CD8-positive, alpha-beta memory T cell (primary cell): ENCODE results near the gene IRX2. TPM values are rescaled to one million over a fixed set of nuclear protein-coding genes. Genes with fewer than 3 reads are reported as not detected.

Source experiments
- CTCF ChIA-PET: fragments of 350-600 bp; sonication (Branson Sonifier 250); formaldehyde crosslinking; loops from one replicate; lab custom pipeline; 2021; ENCODE audit warnings: antibody characterized with exemption; lab: Charles Lee
- POLR2A ChIA-PET: fragments of 350-600 bp; sonication (Branson Sonifier 250); formaldehyde crosslinking; loops from one replicate; lab custom pipeline; 2021; ENCODE audit warnings: antibody characterized with exemption; lab: Charles Lee
- DNase-seq, 5 donors: peaks; one replicate each; pipeline versions ENCODE4 v3.0.0 to v3.0.0-alpha.2; 2020 to 2022; ENCODE audit warnings: mixed read lengths in 1 of 5
- H3K27ac ChIP-seq: one replicate; pipeline ENCODE4 v1.7.0; 2013; ENCODE audit warnings: low read depth, mild to moderate bottlenecking, low read length, moderate library complexity
- H3K27me3 ChIP-seq: 2 replicates; pipeline ENCODE4 v1.7.0; 2013; ENCODE audit warnings: low read length, mild to moderate bottlenecking; ENCODE audit not compliant: insufficient read depth, poor library complexity, severe bottlenecking
- H3K36me3 ChIP-seq: 2 replicates; pipeline ENCODE4 v1.7.0; 2013; ENCODE audit warnings: mild to moderate bottlenecking, low read length, moderate library complexity; ENCODE audit not compliant: insufficient read depth
- H3K4me1 ChIP-seq: 2 replicates; pipeline ENCODE4 v1.7.0; 2013; ENCODE audit warnings: mild to moderate bottlenecking, low read length, moderate library complexity; ENCODE audit not compliant: insufficient read depth
- H3K4me3 ChIP-seq: 2 replicates; pipeline ENCODE4 v1.7.0; 2013; ENCODE audit warnings: mild to moderate bottlenecking, low read length
- H3K9me3 ChIP-seq: 2 replicates; pipeline ENCODE4 v1.7.0; 2013; ENCODE audit warnings: mild to moderate bottlenecking, low read length
- H3K27ac Mint-ChIP-seq, 8 donors: one replicate each; pipeline ENCODE4 v1.8.0; 2020 to 2021; ENCODE audit warnings: mixed read lengths in 8 of 8, mild to moderate bottlenecking in 6 of 8, inconsistent platforms in 3 of 8, moderate library complexity in 3 of 8
- H3K27me3 Mint-ChIP-seq, 2 donors: one replicate each; pipeline ENCODE4 v1.8.0; 2020 to 2021; ENCODE audit warnings: mixed read lengths in 2 of 2, mild to moderate bottlenecking in 1 of 2, moderate library complexity in 1 of 2
- H3K36me3 Mint-ChIP-seq, 3 donors: one replicate each; pipeline ENCODE4 v1.8.0; 2020 to 2021; ENCODE audit warnings: mixed read lengths in 3 of 3, inconsistent platforms in 1 of 3, mild to moderate bottlenecking in 1 of 3
- H3K4me1 Mint-ChIP-seq, 3 donors: one replicate each; pipeline ENCODE4 v1.8.0; 2020 to 2021; ENCODE audit warnings: mixed read lengths in 3 of 3, inconsistent platforms in 1 of 3, mild to moderate bottlenecking in 1 of 3
- H3K4me3 Mint-ChIP-seq, 7 donors: one replicate each; pipeline ENCODE4 v1.8.0; 2020 to 2021; ENCODE audit warnings: mixed read lengths in 7 of 7, mild to moderate bottlenecking in 6 of 7, moderate library complexity in 4 of 7, inconsistent platforms in 2 of 7
- H3K9me3 Mint-ChIP-seq, 5 donors: one replicate each; pipeline ENCODE4 v1.8.0; 2020 to 2022; ENCODE audit warnings: mixed read lengths in 5 of 5, mild to moderate bottlenecking in 3 of 5, moderate library complexity in 2 of 5, inconsistent platforms in 1 of 5
- polyA plus RNA-seq: library from polyadenylated mRNA; unstranded; fragments of 300-500 nt; fragmentation: Illumina TruSeq; gene quantifications from one replicate; pipeline ENCODE4 v1.2.3, GENCODE V29; 2021
- total RNA-seq, 2 experiments: library from RNA; stranded (reverse); gene quantifications; one replicate each; pipeline ENCODE4 v1.2.3, GENCODE V29; 2021

The IRX2 gene
- total and polyA plus RNA-seq, 3 experiments from 2014 or later, result not detected

- CTCF ChIA-PET, result no interaction called here
- H3K27ac ChIP-seq, result no peak overlapping the region
These were observed 15.5 kb downstream of the IRX2 start for GRCh38 chr5:2735996-2736395.

GRCh38 chr5:2732850-2733249 is 18.6 kb downstream of the IRX2 start:
- Histone ChIP-seq H3K4me3 (no peak overlapping the region), H3K27me3 (no peaks in the 10 kb centered on the region), H3K27ac (no peak overlapping the region), H3K9me3 (no peaks in the 10 kb centered on the region), H3K36me3 (no peaks in the 10 kb centered on the region), H3K4me1 (no peaks in the 10 kb centered on the region)
- H3K36me3 Mint-ChIP-seq, result no peaks in the 10 kb centered on the region
- H3K27ac Mint-ChIP-seq, result no peak overlapping the region
- no peak overlapping the region for H3K4me3 Mint-ChIP-seq
- peaks cover 0 to 12% (median 0%) of the 10 kb centered on the region in 5 donors for H3K9me3 Mint-ChIP-seq
- peaks cover 10 to 13% of the 10 kb centered on the region in 2 donors for H3K27me3 Mint-ChIP-seq
- H3K4me1 Mint-ChIP-seq, result no peaks in the 10 kb centered on the region
- no peak for DNase-seq
- CTCF ChIA-PET, result interaction anchor here (1.4 kb wide), 1 partner anchor 12 kb away, joined by 4 read pairs; no protein-coding TSS in a partner anchor
- POLR2A ChIA-PET, result no interaction called here

More at GRCh38 chr5:2735996-2736395, 15.5 kb downstream of the IRX2 start:
- Mint-ChIP-seq H3K27me3 (peaks cover 18 to 21% of the 10 kb centered on the region in 2 donors), H3K4me3 (no peak overlapping the region), H3K27ac (no peak overlapping the region), H3K4me1 (no peaks in the 10 kb centered on the region), H3K36me3 (no peaks in the 10 kb centered on the region), H3K9me3 (peaks cover 0 to 10% (median 3%) of the 10 kb centered on the region in 5 donors)
- Histone ChIP-seq H3K9me3 (no peaks in the 10 kb centered on the region), H3K4me3 (no peak overlapping the region), H3K36me3 (no peaks in the 10 kb centered on the region), H3K4me1 (no peaks in the 10 kb centered on the region), H3K27me3 (peaks cover 5% of the 10 kb centered on the region)
- DNase-seq, result no peak
- POLR2A ChIA-PET, result no interaction called here

GRCh38 chr5:2732004-2732403 is 19.5 kb downstream of the IRX2 start:
- CTCF ChIA-PET, result interaction anchor here (1.4 kb wide), 1 partner anchor 13 kb away, joined by 4 read pairs; no protein-coding TSS in a partner anchor
- POLR2A ChIA-PET, result no interaction called here
- no peaks in the 10 kb centered on the region for H3K4me1 Mint-ChIP-seq
- peaks cover 5 to 9% of the 10 kb centered on the region in 2 donors for H3K27me3 Mint-ChIP-seq
- H3K4me3 Mint-ChIP-seq, result no peak overlapping the region
- H3K9me3 Mint-ChIP-seq, result peaks cover 0 to 12% (median 0%) of the 10 kb centered on the region in 5 donors
- H3K36me3 Mint-ChIP-seq, result no peaks in the 10 kb centered on the region
- H3K27ac Mint-ChIP-seq, result no peak overlapping the region
- Histone ChIP-seq H3K9me3 (no peaks in the 10 kb centered on the region), H3K27me3 (no peaks in the 10 kb centered on the region), H3K36me3 (no peaks in the 10 kb centered on the region), H3K27ac (no peak overlapping the region), H3K4me3 (no peak overlapping the region), H3K4me1 (no peaks in the 10 kb centered on the region)
- no peak for DNase-seq

- Histone ChIP-seq H3K27me3 (no peaks in the 10 kb centered on the region), H3K9me3 (no peaks in the 10 kb centered on the region), H3K4me1 (no peaks in the 10 kb centered on the region), H3K36me3 (no peaks in the 10 kb centered on the region), H3K4me3 (no peak overlapping the region), H3K27ac (no peak overlapping the region)
- H3K4me1 Mint-ChIP-seq, result no peaks in the 10 kb centered on the region
- POLR2A ChIA-PET, result no interaction called here
- H3K27ac Mint-ChIP-seq, result no peak overlapping the region
- DNase-seq, result no peak
- H3K9me3 Mint-ChIP-seq, result peaks cover 0 to 9% (median 4%) of the 10 kb centered on the region in 5 donors
- peaks cover 0 to 10% of the 10 kb centered on the region in 2 donors for H3K27me3 Mint-ChIP-seq
- CTCF ChIA-PET, result no interaction called here
- no peak overlapping the region for H3K4me3 Mint-ChIP-seq
- H3K36me3 Mint-ChIP-seq, result no peaks in the 10 kb centered on the region
These were observed 22.3 kb downstream of the IRX2 start for GRCh38 chr5:2729189-2729588.

- Mint-ChIP-seq H3K36me3 (no peaks in the 10 kb centered on the region), H3K9me3 (peaks cover 0 to 9% (median 4%) of the 10 kb centered on the region in 5 donors), H3K27me3 (peaks cover 0 to 7% of the 10 kb centered on the region in 2 donors), H3K27ac (no peak overlapping the region), H3K4me3 (no peak overlapping the region), H3K4me1 (no peaks in the 10 kb centered on the region)
- DNase-seq, result no peak
- Histone ChIP-seq H3K9me3 (no peaks in the 10 kb centered on the region), H3K4me1 (no peaks in the 10 kb centered on the region), H3K4me3 (no peak overlapping the region), H3K27me3 (no peaks in the 10 kb centered on the region), H3K36me3 (no peaks in the 10 kb centered on the region), H3K27ac (no peak overlapping the region)
- ChIA-PET CTCF (no interaction called here), POLR2A (no interaction called here)
These were observed 23.9 kb downstream of the IRX2 start for GRCh38 chr5:2727550-2727949.

- POLR2A ChIA-PET, result no interaction called here
- CTCF ChIA-PET, result no interaction called here
- Mint-ChIP-seq H3K4me1 (no peaks in the 10 kb centered on the region), H3K27me3 (peaks cover 0 to 7% of the 10 kb centered on the region in 2 donors), H3K36me3 (no peaks in the 10 kb centered on the region), H3K4me3 (no peak overlapping the region), H3K27ac (no peak overlapping the region), H3K9me3 (peaks cover 0 to 7% (median 4%) of the 10 kb centered on the region in 5 donors)
- H3K9me3 ChIP-seq, result no peaks in the 10 kb centered on the region
- H3K27me3 ChIP-seq, result no peaks in the 10 kb centered on the region
- H3K4me3 ChIP-seq, result no peak overlapping the region
- no peak for DNase-seq
- H3K27ac ChIP-seq, result no peak overlapping the region
- H3K4me1 ChIP-seq, result no peaks in the 10 kb centered on the region
- no peaks in the 10 kb centered on the region for H3K36me3 ChIP-seq
These were observed 25.3 kb downstream of the IRX2 start for GRCh38 chr5:2725980-2726765.

GRCh38 chr5:2724831-2725230 is 26.6 kb downstream of the IRX2 start:
- Mint-ChIP-seq H3K36me3 (no peaks in the 10 kb centered on the region), H3K4me3 (no peak overlapping the region), H3K27ac (no peak overlapping the region), H3K27me3 (peaks cover 0 to 7% of the 10 kb centered on the region in 2 donors), H3K4me1 (no peaks in the 10 kb centered on the region), H3K9me3 (peaks cover 0 to 11% (median 4%) of the 10 kb centered on the region in 5 donors)
- Histone ChIP-seq H3K36me3 (no peaks in the 10 kb centered on the region), H3K27me3 (no peaks in the 10 kb centered on the region), H3K27ac (no peak overlapping the region), H3K9me3 (no peaks in the 10 kb centered on the region), H3K4me3 (no peak overlapping the region), H3K4me1 (no peaks in the 10 kb centered on the region)
- no peak for DNase-seq
- CTCF ChIA-PET, result no interaction called here
- POLR2A ChIA-PET, result no interaction called here

GRCh38 chr5:2724031-2724581 is 27.4 kb downstream of the IRX2 start:
- CTCF ChIA-PET, result no interaction called here
- DNase-seq, result no peak
- H3K27ac Mint-ChIP-seq, result no peak overlapping the region

More at GRCh38 chr5:2724031-2724581, 27.4 kb downstream of the IRX2 start:
- Histone ChIP-seq H3K4me1 (no peaks in the 10 kb centered on the region), H3K27ac (no peak overlapping the region), H3K36me3 (no peaks in the 10 kb centered on the region), H3K27me3 (no peaks in the 10 kb centered on the region), H3K4me3 (no peak overlapping the region), H3K9me3 (no peaks in the 10 kb centered on the region)
- H3K27me3 Mint-ChIP-seq, result peaks cover 0 to 6% of the 10 kb centered on the region in 2 donors
- H3K4me1 Mint-ChIP-seq, result no peaks in the 10 kb centered on the region
- no peak overlapping the region for H3K4me3 Mint-ChIP-seq
- POLR2A ChIA-PET, result no interaction called here
- no peaks in the 10 kb centered on the region for H3K36me3 Mint-ChIP-seq
- H3K9me3 Mint-ChIP-seq, result peaks cover 0 to 7% (median 4%) of the 10 kb centered on the region in 5 donors
